ENCODE measurements around the gene SH3BP2. TPM values are rescaled to one million over a fixed set of nuclear protein-coding genes. Genes with fewer than 3 reads are reported as not detected.

SH3BP2 gene
- total and polyA plus RNA-seq, 10 of the 15 experiments (the other 5 are each of a cell fraction or from before 2014, with no cell fraction given): 1.1 to 61.8 (median 23.9) TPM

DNA sequence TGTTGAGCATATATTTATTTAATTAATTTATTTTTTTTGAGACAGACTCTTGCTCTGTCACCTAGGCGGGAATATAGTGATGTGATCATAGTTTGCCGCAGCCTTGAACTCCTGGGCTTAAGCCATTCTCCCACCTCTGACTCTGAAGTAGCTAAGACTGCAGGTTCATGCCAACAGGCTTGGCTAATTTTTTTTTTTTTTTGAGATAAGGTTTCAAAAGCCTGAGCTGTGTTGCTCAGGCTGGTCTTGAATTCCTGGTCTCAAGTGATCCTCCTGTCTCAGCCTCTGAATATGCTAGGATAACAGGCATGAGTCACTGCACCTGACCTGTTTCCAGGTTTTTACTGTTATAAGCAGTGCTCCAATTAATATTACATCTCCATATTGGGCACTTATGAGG is 55.6 kb downstream of the SH3BP2 start:
- ChIA-PET CTCF (interaction anchor here (0.6 to 2.0 kb wide), 4 partner anchors 13 to 107 kb away, joined by 3 to 10 read pairs (median 3); no protein-coding TSS in a partner anchor), RAD21 (ENCODE audit: unreplicated experiment) (interaction anchor here (0.8 to 4.3 kb wide), 8 partner anchors 23 to 115 kb away, joined by 3 to 14 read pairs (median 4); partner anchors contain the start of genes GRK4 and NOP14), SMC1A (ENCODE audit: uncharacterized antibody, unreplicated experiment) (interaction anchor here (0.6 to 6.1 kb wide), 10 partner anchors 12 to 1445 kb away, joined by 3 to 49 read pairs (median 3); no protein-coding TSS in a partner anchor), POLR2A (interaction anchor here (0.6 to 2.0 kb wide), 9 partner anchors 12 to 1914 kb away, joined by 3 to 8 read pairs (median 4); partner anchors contain the start of gene NOP14)
- in situ Hi-C loops (cut with MboI) (no loop called here), intact Hi-C loops (cut with micrococcal nuclease; ENCODE audit: unreplicated experiment) (no loop called here)
- no peaks in the 10 kb centered on the region for H3K27me3 ChIP-seq (replicated peaks in 1 of 2; ENCODE audit: control insufficient read depth in 2 of 2, insufficient read depth in 2 of 2, low read length in 1 of 2)
- ATAC-seq (no peak), FAIRE-seq (no peak), DNase-seq (ENCODE audit: low read depth, low spot score) (no peak)
- no peak overlapping the region for H3K9ac ChIP-seq (ENCODE audit: control insufficient read depth, insufficient read depth, low read length)
- 100% methylated on average over 2 of the region's 2 CpGs for WGBS (ENCODE audit: insufficient coverage, insufficient replicate concordance, low lambda C conversion rate, missing lambda C conversion rate)
- H3K36me3 ChIP-seq (ENCODE audit: control insufficient read depth in 2 of 2, insufficient read depth in 2 of 2, low read length in 1 of 2): no peaks in the 10 kb centered on the region
- no peaks in the 10 kb centered on the region for H4K20me1 ChIP-seq (ENCODE audit: control insufficient read depth, insufficient read depth)
- no peaks in the 10 kb centered on the region for H3K9me3 ChIP-seq (replicated peaks; ENCODE audit: control insufficient read depth, insufficient read depth, low read length)
- H2AFZ ChIP-seq (ENCODE audit: control insufficient read depth, low read depth, low read length): no peak overlapping the region
- peaks cover 64% of the 10 kb centered on the region for H3K4me1 ChIP-seq (ENCODE audit: control insufficient read depth, insufficient read depth, low read length)
- peak overlapping the region; percentile 57 for H3K4me2 ChIP-seq (ENCODE audit: control insufficient read depth, insufficient read depth)
- H3K27ac ChIP-seq (ENCODE audit: control insufficient read depth, insufficient read depth): no peak overlapping the region
- no TSS peak for BruUV-seq (replicated peaks)
- no peak overlapping the region for H3K4me3 ChIP-seq
- peaks cover 67% of the 10 kb centered on the region for H3K79me2 ChIP-seq (ENCODE audit: control insufficient read depth, insufficient read depth, low read length)
- no peak for TF ChIP-seq YY1 (IDR thresholded peaks at IDR 0.05; ENCODE audit: low read depth, low read length)
- TF ChIP-seq, protein P1, sequence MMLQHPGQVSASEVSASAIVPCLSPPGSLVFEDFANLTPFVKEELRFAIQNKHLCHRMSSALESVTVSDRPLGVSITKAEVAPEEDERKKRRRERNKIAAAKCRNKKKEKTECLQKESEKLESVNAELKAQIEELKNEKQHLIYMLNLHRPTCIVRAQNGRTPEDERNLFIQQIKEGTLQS (IDR thresholded peaks at IDR 0.05; ENCODE audit: borderline replicate concordance, extremely low read depth, low read depth, low read length): no peak
- TF ChIP-seq ZNF207 (IDR thresholded peaks at IDR 0.05; ENCODE audit: borderline replicate concordance): no peak
- no peak for TF ChIP-seq ZNF384 (IDR thresholded peaks at IDR 0.05; ENCODE audit: borderline replicate concordance, low read depth, low read length)
- TF ChIP-seq MYB (IDR thresholded peaks at IDR 0.05; ENCODE audit: borderline replicate concordance, low read depth, low read length): no peak
- TF ChIP-seq NFIC (IDR thresholded peaks at IDR 0.05; ENCODE audit: low read depth, low read length): no peak
- no peak for TF ChIP-seq TCF12 (IDR thresholded peaks at IDR 0.05; ENCODE audit: low read depth, low read length)
- TF ChIP-seq, protein P2, sequence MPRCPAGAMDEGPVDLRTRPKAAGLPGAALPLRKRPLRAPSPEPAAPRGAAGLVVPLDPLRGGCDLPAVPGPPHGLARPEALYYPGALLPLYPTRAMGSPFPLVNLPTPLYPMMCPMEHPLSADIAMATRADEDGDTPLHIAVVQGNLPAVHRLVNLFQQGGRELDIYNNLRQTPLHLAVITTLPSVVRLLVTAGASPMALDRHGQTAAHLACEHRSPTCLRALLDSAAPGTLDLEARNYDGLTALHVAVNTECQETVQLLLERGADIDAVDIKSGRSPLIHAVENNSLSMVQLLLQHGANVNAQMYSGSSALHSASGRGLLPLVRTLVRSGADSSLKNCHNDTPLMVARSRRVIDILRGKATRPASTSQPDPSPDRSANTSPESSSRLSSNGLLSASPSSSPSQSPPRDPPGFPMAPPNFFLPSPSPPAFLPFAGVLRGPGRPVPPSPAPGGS (IDR thresholded peaks at IDR 0.05; ENCODE audit: borderline replicate concordance, insufficient read depth, low read depth, low read length, poor library complexity, severe bottlenecking): no peak
- TF ChIP-seq SUZ12 (IDR thresholded peaks at IDR 0.05; ENCODE audit: unreplicated experiment): no peak
- TF ChIP-seq, protein P3, sequence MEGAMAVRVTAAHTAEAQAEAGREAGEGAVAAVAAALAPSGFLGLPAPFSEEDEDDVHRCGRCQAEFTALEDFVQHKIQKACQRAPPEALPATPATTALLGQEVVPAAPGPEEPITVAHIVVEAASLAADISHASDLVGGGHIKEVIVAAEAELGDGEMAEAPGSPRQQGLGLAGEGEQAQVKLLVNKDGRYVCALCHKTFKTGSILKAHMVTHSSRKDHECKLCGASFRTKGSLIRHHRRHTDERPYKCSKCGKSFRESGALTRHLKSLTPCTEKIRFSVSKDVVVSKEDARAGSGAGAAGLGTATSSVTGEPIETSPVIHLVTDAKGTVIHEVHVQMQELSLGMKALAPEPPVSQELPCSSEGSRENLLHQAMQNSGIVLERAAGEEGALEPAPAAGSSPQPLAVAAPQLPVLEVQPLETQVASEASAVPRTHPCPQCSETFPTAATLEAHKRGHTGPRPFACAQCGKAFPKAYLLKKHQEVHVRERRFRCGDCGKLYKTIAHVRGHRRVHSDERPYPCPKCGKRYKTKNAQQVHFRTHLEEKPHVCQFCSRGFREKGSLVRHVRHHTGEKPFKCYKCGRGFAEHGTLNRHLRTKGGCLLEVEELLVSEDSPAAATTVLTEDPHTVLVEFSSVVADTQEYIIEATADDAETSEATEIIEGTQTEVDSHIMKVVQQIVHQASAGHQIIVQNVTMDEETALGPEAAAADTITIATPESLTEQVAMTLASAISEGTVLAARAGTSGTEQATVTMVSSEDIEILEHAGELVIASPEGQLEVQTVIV (IDR thresholded peaks at IDR 0.05; ENCODE audit: borderline replicate concordance, partially characterized antibody): no peak
- TF ChIP-seq, protein P4, sequence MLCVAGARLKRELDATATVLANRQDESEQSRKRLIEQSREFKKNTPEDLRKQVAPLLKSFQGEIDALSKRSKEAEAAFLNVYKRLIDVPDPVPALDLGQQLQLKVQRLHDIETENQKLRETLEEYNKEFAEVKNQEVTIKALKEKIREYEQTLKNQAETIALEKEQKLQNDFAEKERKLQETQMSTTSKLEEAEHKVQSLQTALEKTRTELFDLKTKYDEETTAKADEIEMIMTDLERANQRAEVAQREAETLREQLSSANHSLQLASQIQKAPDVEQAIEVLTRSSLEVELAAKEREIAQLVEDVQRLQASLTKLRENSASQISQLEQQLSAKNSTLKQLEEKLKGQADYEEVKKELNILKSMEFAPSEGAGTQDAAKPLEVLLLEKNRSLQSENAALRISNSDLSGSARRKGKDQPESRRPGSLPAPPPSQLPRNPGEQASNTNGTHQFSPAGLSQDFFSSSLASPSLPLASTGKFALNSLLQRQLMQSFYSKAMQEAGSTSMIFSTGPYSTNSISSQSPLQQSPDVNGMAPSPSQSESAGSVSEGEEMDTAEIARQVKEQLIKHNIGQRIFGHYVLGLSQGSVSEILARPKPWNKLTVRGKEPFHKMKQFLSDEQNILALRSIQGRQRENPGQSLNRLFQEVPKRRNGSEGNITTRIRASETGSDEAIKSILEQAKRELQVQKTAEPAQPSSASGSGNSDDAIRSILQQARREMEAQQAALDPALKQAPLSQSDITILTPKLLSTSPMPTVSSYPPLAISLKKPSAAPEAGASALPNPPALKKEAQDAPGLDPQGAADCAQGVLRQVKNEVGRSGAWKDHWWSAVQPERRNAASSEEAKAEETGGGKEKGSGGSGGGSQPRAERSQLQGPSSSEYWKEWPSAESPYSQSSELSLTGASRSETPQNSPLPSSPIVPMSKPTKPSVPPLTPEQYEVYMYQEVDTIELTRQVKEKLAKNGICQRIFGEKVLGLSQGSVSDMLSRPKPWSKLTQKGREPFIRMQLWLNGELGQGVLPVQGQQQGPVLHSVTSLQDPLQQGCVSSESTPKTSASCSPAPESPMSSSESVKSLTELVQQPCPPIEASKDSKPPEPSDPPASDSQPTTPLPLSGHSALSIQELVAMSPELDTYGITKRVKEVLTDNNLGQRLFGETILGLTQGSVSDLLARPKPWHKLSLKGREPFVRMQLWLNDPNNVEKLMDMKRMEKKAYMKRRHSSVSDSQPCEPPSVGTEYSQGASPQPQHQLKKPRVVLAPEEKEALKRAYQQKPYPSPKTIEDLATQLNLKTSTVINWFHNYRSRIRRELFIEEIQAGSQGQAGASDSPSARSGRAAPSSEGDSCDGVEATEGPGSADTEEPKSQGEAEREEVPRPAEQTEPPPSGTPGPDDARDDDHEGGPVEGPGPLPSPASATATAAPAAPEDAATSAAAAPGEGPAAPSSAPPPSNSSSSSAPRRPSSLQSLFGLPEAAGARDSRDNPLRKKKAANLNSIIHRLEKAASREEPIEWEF (IDR thresholded peaks at IDR 0.05; ENCODE audit: insufficient replicate concordance, low read depth, low read length): no peak
- TF ChIP-seq, protein P5, sequence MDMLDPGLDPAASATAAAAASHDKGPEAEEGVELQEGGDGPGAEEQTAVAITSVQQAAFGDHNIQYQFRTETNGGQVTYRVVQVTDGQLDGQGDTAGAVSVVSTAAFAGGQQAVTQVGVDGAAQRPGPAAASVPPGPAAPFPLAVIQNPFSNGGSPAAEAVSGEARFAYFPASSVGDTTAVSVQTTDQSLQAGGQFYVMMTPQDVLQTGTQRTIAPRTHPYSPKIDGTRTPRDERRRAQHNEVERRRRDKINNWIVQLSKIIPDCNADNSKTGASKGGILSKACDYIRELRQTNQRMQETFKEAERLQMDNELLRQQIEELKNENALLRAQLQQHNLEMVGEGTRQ (IDR thresholded peaks at IDR 0.05; ENCODE audit: borderline replicate concordance, low read depth, low read length): no peak
